Neural cell (in vitro differentiated cells): ENCODE data around the gene LACTBL1.

Experiments used
- EZH2 ChIP-seq: fragments of 200-600, 300-800 bp; shearing (Covaris generic), sonication (generic); IDR thresholded peaks from 2 replicates; pipeline ENCODE4 v1.6.1; 2014; ENCODE audit warnings: antibody characterized with exemption, low read length, borderline replicate concordance, mild to moderate bottlenecking; ENCODE audit not compliant: insufficient read depth, poor library complexity, severe bottlenecking
- POLR2AphosphoS5 ChIP-seq: IDR thresholded peaks from 2 replicates; pipeline ENCODE4 v1.6.1; 2012
- RAD21 ChIP-seq: fragments of 450-650 bp; conservative IDR thresholded peaks from 2 replicates; pipeline ENCODE4 v1.6.1; 2014; ENCODE audit warnings: antibody characterized with exemption, mild to moderate bottlenecking, moderate library complexity
- TF ChIP-seq, protein P1 (sequence below): fragments of 450-650 bp; IDR thresholded peaks from 2 replicates; pipeline ENCODE4 v1.5.1; 2014; ENCODE audit warnings: antibody characterized with exemption, mild to moderate bottlenecking, moderate library complexity; ENCODE audit not compliant: poor library complexity, severe bottlenecking

DNA sequence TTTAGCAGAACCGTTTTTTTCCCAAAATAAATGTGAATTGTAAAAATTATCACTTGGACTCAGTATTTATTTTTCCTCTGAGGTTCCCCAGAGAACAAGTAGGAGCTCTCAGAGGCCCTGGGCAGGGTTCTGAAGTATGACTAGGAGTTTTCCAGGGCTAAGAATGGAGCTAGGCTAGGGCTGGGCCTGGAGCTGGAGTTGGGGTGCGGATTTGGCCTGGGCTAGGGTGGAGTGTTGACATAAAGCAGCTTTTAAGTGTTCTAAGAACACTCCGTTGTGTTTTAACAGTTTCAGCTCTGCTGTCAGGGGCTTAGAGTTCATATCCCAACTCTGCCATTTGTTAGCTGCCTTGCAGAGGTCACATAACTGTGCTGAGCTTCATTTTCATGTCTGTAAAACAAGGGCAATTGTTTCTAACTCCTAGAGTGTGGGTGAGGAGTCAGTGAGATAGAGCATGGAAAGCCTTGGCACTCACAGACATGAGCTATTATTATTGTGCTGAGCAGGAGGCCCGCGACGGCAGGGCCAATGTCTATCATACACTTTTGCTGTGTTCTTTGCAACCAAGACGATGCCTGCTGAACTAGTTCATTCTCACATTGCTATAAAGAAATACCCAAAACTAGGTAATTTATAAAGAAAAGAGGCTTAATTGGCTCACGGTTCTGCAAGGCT is 51.1 kb downstream of the LACTBL1 start:
- TF ChIP-seq, protein P1, sequence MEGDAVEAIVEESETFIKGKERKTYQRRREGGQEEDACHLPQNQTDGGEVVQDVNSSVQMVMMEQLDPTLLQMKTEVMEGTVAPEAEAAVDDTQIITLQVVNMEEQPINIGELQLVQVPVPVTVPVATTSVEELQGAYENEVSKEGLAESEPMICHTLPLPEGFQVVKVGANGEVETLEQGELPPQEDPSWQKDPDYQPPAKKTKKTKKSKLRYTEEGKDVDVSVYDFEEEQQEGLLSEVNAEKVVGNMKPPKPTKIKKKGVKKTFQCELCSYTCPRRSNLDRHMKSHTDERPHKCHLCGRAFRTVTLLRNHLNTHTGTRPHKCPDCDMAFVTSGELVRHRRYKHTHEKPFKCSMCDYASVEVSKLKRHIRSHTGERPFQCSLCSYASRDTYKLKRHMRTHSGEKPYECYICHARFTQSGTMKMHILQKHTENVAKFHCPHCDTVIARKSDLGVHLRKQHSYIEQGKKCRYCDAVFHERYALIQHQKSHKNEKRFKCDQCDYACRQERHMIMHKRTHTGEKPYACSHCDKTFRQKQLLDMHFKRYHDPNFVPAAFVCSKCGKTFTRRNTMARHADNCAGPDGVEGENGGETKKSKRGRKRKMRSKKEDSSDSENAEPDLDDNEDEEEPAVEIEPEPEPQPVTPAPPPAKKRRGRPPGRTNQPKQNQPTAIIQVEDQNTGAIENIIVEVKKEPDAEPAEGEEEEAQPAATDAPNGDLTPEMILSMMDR, result no peak
- no peak for TF ChIP-seq RAD21
- TF ChIP-seq POLR2AphosphoS5, result no peak
- no peak for TF ChIP-seq EZH2
